GF-D8 (cell line): Measurements from ENCODE around the gene MTHFD1.
"Not testable (repeated sequence)": the region's sequence is repeated elsewhere in the genome, so short reads cannot be mapped to it uniquely, and the experiment has no call there.

Experiments used
- DNase-seq: peaks from one replicate; lab custom pipeline; 2025; lab: John Stamatoyannopoulos, UW

The MTHFD1 gene

DNA sequence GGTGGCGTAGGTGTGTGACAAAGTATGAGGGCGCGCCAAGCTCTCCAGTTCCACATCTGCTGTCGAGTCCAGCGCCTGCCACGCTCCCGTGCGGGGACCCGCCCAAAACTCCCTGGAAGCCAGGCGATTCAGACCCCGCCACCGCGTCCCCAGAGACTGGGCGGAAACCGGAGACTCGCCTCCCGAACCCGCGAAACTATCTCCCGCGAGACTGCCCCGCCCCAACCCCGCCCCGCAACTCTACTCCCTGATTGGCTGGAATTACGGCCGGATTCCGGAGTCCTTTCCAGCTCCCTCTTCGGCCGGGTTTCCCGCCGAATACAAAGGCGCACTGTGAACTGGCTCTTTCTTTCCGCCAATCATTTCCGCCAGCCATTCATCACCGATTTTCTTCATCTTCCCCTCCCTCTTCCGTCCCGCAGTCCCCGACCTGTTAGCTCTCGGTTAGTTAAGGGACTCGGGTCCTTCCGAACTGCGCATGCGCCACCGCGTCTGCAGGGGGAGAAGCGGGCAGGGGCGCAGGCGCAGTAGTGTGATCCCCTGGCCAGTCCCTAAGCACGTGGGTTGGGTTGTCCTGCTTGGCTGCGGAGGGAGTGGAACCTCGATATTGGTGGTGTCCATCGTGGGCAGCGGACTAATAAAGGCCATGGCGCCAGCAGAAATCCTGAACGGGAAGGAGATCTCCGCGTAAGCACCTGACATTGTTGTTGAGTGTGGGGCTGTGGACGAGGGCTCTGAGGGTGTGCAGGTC lies at the start of gene MTHFD1:
Gene MTHFD1, plus strand, starts transcription at position 572 of the 751 bp plus-strand sequence. Its CDS starts 75 bp downstream, at position 647.
- peak; percentile 94 for DNase-seq

DNA sequence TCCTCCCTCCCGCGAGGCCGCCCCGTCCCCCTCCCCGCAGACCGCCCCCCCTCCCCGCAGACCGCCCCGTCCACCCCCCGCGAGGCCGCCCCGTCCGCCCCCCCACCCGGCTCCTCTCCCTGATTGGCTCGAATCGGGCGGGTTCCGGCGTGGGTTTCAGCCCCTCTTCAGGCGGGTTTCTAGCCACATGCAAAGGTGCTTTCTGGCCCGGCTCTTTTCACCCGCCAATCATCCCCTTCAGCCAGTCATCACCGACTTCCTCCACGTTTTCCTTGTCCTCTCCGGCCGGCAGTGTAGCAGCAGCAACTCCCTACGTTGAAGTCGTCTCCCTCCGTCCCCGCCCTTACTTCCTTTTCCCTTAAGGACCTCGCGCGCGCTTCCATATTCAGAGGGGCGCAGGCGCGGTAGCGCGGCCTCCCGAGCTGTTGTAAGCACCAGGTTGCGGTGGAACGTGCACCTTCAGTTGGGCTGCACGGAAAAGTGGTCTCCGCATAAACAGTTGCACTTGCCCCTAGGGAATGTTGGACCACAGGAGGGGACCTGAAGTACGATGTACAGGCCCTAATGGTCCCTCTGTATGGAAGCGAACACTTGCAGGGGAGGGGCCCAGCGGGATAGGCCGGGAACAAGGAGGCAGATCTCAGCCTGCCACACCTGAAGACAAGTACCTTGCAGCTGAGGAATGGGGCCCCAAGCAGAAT lies 49.4 kb upstream of the MTHFD1 start:
- DNase-seq: peak; percentile 90

DNA sequence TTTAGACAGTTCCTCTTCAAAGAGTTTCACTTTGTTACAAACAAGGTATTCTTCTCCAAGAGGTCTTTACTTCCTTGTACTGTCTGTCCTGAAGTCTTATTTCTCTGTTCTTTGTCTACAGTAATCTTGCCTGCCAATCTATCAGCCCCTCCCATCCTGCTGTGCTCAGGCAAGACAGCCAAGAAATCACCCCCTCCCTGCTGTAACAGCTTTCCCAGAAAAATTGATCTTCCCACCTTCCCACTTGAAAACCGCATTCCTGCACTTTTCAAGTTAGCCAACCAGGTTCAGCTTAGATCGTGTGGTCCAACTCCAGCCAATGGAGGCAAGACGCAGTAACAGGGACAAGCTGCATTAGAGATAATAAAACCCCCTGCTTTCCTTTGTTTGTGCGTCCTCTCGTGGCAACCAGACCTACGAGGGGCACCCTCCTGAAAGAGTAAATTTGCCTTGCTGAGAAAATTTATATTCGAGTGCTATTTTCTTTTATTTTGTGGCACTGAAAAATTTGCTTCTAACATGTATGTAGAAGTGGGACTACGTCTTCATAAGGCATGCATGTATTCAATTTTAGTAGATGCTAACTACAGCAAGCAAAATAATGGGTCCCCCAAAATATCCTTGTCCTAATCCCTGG lies 47.5 kb upstream of the MTHFD1 start:
- DNase-seq: no peak

DNA sequence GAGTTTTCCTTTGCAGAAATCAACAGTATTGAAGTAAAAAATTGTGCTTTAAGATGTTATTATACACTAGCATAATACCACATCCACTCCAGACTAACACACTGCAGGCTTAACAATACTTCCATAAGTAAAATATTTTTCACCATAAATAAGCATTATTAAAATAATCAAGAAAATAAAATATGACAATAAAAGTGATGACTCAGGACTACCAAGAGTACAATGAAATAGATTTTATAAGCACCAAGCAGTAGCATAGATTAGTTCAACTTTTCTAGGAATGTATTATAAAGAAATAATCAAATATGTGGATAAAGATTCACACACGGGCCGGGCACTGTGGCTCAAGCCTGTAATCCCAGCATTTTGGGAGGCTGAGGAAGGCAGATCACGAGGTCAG lies 40.4 kb upstream of the MTHFD1 start:
- no peak for DNase-seq

DNA sequence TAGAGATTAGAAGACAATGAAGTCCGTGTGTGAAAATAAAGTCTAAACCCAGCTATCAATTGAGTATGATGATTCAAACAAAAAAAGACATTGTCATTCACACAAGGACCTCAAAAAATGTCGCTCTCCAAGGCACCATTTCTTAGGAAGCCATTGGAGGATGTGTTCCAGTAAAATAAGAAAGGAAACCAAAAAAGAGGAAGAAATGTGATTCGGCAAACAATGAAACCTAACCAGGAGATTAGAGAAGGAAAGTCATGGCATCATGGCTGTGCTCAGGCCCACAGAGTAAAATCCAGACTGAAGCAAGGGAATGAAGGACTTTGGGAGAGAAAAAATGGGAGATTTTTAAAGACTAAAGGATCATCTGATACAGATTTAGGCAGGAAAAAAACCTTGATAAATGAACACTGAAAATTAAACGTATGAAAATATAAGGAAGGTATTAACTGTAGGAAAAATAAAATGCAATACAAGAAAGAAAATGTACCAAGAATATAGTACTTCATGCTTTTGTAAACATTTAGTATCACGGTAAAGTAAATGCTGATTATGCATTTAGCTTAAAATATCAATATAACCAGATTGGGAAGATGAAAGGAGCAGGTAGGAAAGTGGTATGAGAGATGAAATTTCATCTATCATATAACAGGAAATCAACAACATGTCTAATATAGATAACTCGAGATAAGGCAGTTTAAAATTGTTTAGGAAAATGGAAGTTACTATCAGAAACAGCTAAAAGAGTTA lies 38.2 kb upstream of the MTHFD1 start:
- no peak for DNase-seq

DNA sequence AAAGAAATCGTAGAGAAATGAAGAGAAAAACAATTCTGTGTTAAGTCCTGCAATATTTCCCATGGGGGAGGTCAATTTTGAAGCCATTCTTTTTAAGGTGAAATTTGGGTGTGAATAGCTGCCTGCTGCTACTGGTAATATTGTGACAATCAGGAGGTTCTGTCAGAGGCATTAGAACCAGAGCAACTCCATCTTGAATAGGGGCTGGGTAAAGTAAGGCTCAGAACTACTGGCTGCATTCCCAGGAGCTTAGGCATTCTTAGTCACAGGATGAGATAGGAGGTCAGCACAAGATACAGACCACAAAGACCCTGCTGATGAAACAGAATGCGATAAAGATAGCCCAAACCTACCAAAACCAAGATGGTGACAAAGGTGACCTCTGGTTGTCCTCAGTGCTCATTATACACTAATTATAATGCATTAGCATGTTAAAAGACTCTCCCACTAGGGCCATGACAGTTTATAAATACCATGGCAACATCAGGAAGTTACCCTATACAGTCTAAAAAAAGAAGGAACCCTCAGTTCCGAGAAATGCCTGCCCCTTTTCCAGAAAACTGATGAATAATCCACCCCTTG lies 24.8 kb upstream of the MTHFD1 start:
- no peak for DNase-seq

DNA sequence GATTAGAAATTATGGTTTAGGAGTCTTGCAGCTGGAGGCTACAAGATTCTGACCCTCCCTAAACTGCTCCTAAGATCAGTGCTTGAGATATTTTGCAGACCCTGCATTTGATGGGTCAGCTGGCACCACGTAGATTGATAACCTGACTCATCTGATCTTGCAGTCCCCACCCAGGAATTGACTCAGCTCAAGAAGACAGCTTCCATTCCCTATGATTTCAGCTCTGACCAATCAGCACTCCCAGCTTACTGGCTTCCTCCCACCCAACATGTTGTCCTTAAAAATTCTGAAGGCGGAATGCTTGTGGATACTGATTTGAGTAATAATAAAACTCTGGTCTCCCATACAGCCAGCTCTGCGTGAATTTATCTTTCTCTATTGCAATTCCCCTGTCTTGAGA lies 23.2 kb upstream of the MTHFD1 start:
- DNase-seq: no peak

DNA sequence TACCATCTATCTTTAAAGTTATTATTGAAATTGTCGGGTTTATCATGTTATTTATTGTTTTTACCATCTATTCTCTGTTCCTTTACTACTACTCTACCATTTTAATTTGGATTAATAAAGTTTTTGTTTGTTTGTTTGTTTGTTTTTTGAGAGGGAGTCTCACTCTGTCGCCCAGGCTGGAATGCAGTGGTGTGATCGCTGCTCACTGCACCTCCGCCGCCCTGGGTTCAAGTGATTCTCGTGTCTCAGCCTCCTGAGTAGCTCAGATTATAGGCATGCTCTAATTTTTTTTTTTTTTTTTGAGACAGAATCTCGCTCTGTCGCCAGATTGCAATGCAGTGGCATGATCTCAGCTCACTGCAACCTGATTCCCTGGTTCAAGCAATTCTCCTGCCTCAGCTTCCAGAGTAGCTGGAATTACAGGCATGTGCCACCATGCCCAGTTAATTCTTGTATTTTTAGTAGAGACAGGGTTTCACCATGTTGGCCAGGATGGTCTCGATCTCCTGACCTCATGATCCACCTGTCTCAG lies 22.7 kb upstream of the MTHFD1 start:
- DNase-seq: not testable (repeated sequence)

DNA sequence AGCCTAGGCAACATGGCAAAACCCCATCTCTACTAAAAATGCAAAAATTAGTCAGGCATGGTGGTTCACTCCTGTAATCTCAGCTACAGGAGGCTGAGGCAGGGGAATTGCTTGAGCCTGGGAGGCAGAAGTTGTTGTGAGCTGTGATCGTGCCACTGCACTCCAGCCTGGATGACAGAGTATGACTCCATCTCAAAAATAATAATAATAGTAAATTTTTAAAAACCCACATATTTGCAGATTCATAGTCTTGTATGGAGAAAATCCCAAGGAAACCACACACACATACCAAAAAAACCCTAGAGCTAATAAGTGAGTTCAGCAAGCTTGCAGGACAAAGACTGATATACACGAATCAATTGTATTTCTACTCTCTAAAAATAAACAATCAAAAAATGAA lies 19.0 kb upstream of the MTHFD1 start:
- no peak for DNase-seq

DNA sequence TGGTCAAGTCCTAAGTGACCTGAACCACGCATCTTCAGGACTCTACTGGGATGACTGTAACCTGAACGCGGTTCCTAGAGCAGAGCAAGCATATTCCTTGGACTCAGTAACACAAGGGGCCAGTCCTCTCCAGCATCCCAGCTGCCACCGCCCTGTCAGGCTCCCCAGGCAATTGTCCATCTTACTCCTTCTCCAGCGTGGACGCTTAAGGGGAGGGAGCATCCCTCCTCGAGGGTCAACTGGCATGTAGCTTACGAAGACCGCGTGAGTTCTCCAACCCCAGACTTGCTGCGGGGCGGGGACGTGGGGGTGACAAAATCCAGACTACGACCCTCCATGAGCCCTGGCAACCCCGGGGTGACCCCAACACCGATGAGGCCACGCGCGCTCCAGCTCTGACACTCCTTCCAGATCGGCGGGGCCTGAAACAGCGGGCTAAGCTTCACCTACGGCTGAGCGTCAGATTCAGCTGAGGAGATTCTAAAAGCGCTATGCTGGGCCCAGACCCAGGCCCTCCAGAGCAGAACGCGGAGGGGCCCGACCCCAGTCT lies 846 bp upstream of the MTHFD1 start:
- DNase-seq: no peak

DNA sequence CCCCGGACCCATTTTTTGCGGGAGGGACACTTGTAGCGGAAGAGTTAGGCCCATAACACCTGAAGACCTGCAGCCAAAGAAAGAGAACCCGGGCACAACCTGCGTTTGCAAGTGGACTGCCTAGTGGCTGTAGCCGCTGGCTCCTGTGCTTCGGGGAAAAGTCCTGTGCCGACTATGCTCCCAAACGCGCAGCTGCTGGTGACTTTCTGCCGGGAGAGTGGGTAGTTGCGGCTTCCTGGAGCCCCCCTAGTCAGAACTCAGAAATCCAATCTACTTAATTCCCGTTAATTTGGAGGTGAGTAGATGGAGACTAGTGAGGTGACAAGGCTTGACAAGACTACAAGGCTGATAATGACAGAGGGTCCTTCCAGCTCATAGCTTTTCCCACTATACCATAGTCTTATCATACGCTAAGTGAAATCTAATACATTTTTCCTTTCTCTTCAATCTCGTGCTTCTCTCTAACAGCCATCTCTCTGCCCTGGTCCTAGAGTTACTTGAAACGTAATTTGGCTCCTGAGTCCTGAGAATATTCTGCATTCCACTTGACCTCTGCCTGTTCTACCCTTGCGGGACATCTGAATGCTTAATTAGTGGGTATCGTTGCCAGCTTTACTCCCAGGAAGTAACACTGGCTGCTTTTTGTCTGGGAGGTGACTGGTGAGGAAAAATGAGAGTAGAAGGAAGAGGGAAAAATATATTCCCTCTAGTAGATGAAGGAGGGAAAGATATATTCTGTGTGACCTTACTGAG lies 556 bp downstream of the MTHFD1 start:
- no peak for DNase-seq

DNA sequence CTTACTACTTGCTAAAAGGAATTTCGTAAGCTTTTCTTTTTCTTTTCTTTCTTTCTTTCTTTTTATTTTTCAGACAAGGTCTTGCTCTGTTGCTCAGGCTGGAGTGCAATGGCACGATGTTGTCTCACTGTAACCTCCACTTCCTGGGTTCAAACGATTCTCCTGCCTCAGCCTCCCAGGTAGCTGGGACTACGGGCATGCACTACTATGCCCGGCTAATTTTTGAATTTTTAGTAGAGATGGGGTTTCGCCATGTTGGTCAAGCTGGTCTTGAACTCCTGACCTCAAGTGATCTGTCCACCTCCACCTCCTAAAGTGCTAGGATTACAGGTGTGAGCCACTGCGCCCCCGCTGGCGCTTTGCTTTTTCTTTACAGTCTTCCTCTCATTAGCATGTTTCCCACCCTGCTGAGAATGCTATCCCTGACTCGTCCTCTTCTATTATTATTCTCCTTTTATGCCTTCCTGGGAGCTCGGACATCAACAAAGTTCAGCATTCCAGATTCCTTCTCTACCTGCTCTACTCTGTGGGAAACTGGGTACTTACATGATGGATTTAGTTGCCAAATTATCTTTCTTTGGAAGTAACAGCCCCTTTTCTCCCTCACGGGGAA lies 3.1 kb downstream of the MTHFD1 start:
- no peak for DNase-seq

DNA sequence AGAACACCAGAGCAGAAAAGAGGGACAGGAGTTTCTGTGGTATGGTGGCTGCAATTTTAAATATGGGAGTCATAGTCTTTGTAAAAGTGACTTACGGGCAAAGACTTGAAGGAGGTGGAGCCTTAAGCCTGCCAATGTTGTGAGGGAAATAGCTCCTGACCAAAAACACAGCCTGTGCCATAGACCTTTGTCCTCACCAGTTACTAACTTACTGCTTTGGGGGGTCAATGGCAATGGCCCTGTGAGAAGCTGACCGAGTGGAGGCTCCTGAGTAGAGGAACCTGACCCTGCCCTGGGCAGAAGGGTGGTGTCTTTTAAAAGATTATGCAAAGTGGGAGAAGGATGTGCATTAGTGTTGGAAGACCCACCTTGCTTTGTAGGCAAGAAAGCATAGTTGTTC lies 3.8 kb downstream of the MTHFD1 start:
- DNase-seq: no peak

DNA sequence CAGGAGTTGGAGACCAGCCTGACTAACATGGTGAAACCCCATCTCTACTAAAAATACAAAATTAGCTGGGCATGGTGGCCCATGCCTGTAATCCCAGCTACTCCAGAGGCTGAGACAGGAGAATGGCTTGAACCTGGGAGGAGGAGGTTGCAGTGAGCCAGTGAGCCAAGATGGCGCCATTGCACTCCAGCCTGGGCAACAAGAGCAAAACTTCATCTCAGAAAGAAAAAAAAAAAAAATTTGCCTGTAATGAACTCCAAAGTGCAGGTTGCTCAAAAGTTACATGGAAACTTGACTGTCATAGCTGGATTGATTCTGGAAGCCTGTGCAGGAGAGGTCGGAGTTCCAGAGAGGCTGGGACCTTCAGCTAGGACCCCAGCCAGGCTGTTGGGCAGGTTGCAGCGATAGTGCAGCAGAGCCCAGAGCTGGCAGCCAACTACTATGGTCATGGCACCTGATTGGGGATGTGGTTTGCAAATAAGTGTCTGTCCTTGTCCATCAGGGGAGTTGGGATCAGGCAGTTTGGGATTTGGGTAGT lies 5.1 kb downstream of the MTHFD1 start:
- not testable (repeated sequence) for DNase-seq

DNA sequence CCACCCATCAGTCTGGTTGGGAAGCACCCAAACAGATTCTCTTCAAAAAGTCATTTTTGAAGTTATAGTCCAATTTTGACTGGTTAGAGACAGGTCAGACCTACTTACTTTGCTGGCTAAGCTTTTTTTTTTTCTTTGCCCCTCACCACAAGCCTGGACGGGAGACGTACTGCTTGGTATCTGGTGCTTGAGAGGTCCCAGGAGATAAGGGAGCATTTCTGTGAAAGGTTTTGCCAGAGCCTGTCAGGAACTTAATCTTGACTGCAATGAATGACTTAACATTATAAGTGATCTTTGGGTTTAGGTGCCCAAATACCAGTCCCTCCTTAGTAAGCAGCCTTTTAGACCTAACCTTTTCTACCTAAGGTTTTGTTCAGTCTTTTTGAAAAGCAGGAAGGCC lies 6.3 kb downstream of the MTHFD1 start:
- DNase-seq: no peak

DNA sequence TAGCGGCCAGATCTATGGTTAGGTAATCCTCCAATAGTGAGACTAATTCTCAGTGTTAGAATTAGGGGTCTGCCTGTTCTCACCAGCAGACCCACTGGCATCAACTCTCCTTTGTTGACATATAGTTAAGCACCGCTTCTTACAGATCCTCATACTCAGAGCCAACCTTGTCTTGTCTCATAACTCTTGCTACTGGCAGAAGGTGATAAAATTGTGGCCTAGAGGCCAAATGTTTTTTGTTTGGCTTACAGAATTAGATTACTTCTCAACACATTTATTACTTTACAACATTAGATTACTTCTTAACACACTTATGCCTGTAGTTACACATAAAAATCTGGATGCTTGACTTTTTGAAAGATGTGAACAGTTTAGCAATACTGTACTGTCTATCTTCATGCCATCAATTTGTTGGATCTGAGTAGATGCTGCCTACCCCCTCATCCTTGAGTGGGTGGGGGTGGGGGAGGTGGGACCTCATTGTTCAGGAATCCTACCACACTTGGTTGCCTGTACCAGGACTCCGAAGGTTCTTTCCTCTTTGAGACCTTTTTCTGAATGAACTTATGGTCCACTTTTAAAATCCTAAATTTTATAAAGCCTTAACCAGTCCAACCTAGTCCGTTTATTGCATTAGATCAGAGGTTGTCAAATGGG lies 7.0 kb downstream of the MTHFD1 start:
- no peak for DNase-seq

DNA sequence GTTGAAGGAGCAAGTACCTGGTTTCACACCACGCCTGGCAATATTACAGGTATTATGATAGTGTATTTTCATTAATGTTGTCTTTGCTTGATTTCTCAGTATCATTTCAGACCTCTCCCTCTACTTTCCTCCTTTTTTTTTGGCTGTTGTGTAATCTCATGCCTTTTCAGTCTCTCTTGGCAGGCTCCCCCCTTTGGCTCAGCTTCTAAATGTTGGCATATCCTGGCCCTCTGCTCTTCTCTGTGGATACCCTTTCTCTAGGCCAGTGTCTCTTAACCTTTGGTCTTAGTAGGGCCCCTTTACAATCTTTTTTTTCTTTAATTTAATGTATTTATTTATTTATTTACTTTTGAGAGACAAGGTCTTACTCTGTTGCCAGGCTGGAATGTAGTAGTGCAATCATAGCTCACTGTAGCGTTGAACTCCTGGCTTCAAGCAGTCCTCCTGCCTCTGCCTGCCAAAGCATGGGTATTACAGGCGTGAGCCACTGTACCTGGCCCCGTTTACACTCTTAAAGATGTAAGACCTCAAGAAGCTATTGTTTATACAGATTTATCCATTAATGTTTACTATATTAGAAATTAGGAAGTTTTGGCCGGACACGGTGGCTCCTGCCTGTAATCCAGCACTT lies 12.8 kb downstream of the MTHFD1 start:
- no peak for DNase-seq

DNA sequence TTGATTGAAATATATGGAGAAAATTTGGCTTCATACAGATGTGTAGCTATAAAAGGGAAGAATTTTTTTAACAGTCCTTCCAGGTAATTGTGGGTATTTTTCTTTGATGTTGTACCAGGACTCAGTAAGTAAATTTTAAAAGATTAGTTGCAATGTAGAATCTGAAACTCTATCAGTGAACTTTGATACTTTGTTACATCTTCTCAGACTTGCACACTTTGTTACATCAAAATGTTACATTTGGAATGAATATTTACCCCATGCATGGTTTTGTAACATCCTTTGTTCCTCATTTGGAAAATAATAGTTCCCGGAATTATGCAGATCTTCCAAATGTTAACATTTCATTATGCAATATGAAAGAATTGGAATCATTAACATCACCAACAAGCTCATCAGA lies 13.8 kb downstream of the MTHFD1 start:
- no peak for DNase-seq

DNA sequence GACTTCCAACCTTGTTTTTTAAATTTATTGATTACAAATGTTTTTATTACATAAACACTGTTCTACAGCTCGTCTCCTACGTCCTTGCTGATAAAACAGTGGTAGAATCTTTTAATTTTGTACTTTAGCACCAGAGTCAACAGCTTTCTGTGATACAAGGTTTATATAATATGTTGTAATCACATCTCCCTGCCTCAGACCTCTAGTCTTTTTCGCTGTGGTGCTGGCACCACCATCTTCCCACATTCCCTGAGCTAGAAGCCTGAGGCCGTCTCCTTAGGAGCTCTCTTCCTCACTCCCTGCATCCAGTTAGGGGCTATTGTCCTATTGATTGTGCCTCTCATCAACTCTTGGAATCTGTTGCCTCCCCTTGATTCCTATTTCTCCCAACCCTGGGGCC lies 17.1 kb downstream of the MTHFD1 start:
- DNase-seq: no peak
